RWPE2 (cell line): ENCODE data around the gene MEDAG.

Experiments
- ATAC-seq: fragments of 200-7000 bp; cut with Tn5 transposase; 3 replicates; pipeline ENCODE4 v1.9.1; 2021; ENCODE audit warnings: low read depth
- DNase-seq: peaks from one replicate; pipeline ENCODE4 v3.0.0-alpha.2; 2020; ENCODE audit warnings: low spot score
- H3K27ac ChIP-seq: fragments of 450-650 bp; 2 replicates; pipeline ENCODE4 v1.5.1; 2017; ENCODE audit warnings: mild to moderate bottlenecking; ENCODE audit not compliant: poor library complexity, severe bottlenecking
- H3K27me3 ChIP-seq: fragments of 250-450 bp; sonication (Bioruptor Pico); 2 replicates; pipeline ENCODE4 v1.5.1; 2021; ENCODE audit warnings: mild to moderate bottlenecking, moderate library complexity; ENCODE audit not compliant: insufficient read depth, poor library complexity, severe bottlenecking
- H3K36me3 ChIP-seq: fragments of 250-450 bp; sonication (Bioruptor Pico); 2 replicates; pipeline ENCODE4 v1.5.1; 2020; ENCODE audit warnings: low read depth, mild to moderate bottlenecking, moderate library complexity
- H3K4me1 ChIP-seq: fragments of 250-450 bp; sonication (Bioruptor Pico); 2 replicates; pipeline ENCODE4 v1.5.1; 2021; ENCODE audit warnings: mild to moderate bottlenecking, moderate library complexity; ENCODE audit not compliant: insufficient read depth, poor library complexity, severe bottlenecking
- H3K4me3 ChIP-seq: fragments of 250-450 bp; sonication (Bioruptor Pico); 2 replicates; pipeline ENCODE4 v1.5.1; 2021; ENCODE audit warnings: mild to moderate bottlenecking, moderate library complexity; ENCODE audit not compliant: severe bottlenecking
- H3K9me3 ChIP-seq: fragments of 250-450 bp; sonication (Bioruptor Pico); 2 replicates; pipeline ENCODE4 v1.5.1; 2021; ENCODE audit warnings: mild to moderate bottlenecking, moderate library complexity; ENCODE audit not compliant: severe bottlenecking
- CTCF ChIP-seq: fragments of 450-650 bp; IDR thresholded peaks from one replicate; pipeline ENCODE4 v1.5.1; 2017; ENCODE audit warnings: mild to moderate bottlenecking, moderate library complexity; ENCODE audit not compliant: poor library complexity, severe bottlenecking

The MEDAG gene

GRCh38 chr13:30934803-30935202 is 28.7 kb downstream of the MEDAG start:
- H3K36me3 ChIP-seq: no peaks in the 10 kb centered on the region
- H3K4me1 ChIP-seq: no peaks in the 10 kb centered on the region
- no peak overlapping the region for H3K4me3 ChIP-seq
- H3K27ac ChIP-seq: no peak overlapping the region
- H3K27me3 ChIP-seq: no peaks in the 10 kb centered on the region
- no peak for TF ChIP-seq CTCF
- ATAC-seq (no peak), DNase-seq (no peak)
- no peaks in the 10 kb centered on the region for H3K9me3 ChIP-seq

- H3K27me3 ChIP-seq: no peaks in the 10 kb centered on the region
- no peak for ATAC-seq
- H3K4me1 ChIP-seq: no peaks in the 10 kb centered on the region
- H3K4me3 ChIP-seq: no peak overlapping the region
- no peak overlapping the region for H3K27ac ChIP-seq
- H3K9me3 ChIP-seq: no peaks in the 10 kb centered on the region
- H3K36me3 ChIP-seq: no peaks in the 10 kb centered on the region
- no peak for DNase-seq
- no peak for TF ChIP-seq CTCF
These were observed 30.9 kb downstream of the MEDAG start for GRCh38 chr13:30936971-30937370.

GRCh38 chr13:30943881-30944280 is 37.8 kb downstream of the MEDAG start:
- DNase-seq: no peak
- no peaks in the 10 kb centered on the region for H3K27me3 ChIP-seq
- TF ChIP-seq CTCF: no peak
- H3K27ac ChIP-seq: no peak overlapping the region
- ATAC-seq: no peak
- no peak overlapping the region for H3K4me3 ChIP-seq
- no peaks in the 10 kb centered on the region for H3K36me3 ChIP-seq
- H3K9me3 ChIP-seq: no peaks in the 10 kb centered on the region
- no peaks in the 10 kb centered on the region for H3K4me1 ChIP-seq

GRCh38 chr13:30957258-30957943 is 51.3 kb downstream of the MEDAG start:
- ATAC-seq (no peak), DNase-seq (no peak)
- H3K4me3 ChIP-seq: no peak overlapping the region
- no peak for TF ChIP-seq CTCF
- H3K36me3 ChIP-seq: no peaks in the 10 kb centered on the region
- no peaks in the 10 kb centered on the region for H3K4me1 ChIP-seq
- no peaks in the 10 kb centered on the region for H3K9me3 ChIP-seq
- no peak overlapping the region for H3K27ac ChIP-seq
- H3K27me3 ChIP-seq: no peaks in the 10 kb centered on the region

GRCh38 chr13:30959678-30960077 is 53.6 kb downstream of the MEDAG start:
- H3K36me3 ChIP-seq: no peaks in the 10 kb centered on the region
- H3K4me1 ChIP-seq: no peaks in the 10 kb centered on the region
- no peak for DNase-seq
- no peak overlapping the region for H3K4me3 ChIP-seq
- no peaks in the 10 kb centered on the region for H3K27me3 ChIP-seq
- H3K9me3 ChIP-seq: no peaks in the 10 kb centered on the region
- H3K27ac ChIP-seq: no peak overlapping the region
- TF ChIP-seq CTCF: no peak
- ATAC-seq: no peak
